Left hindlimb (tissue), 1 donor: ENCODE data around the gene FYB1.

Source experiments
- DNase-seq: peaks from one replicate; pipeline ENCODE4 v3.0.0-alpha.2; 2018

The FYB1 gene

DNA sequence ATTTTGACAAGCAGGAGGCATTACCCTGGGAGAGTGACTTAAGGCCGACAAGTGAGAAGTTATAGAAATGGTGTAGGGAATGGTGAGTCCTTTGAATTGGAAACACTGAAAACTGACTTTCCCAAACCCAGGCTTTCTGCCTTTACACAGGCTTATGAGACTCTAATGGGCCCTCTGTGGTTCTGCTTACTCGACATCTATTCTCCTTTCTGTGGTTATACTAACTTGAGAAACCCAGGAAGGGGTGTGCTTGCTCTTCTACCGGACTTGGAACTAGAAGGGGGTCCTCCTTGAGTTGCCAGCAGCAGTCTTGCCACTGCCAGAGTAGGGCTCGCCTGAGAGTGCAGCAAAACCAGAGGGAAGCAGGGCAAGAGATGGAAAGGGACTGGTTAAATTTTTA, 63.3 kb downstream of the FYB1 start:
- DNase-seq: no peak

DNA sequence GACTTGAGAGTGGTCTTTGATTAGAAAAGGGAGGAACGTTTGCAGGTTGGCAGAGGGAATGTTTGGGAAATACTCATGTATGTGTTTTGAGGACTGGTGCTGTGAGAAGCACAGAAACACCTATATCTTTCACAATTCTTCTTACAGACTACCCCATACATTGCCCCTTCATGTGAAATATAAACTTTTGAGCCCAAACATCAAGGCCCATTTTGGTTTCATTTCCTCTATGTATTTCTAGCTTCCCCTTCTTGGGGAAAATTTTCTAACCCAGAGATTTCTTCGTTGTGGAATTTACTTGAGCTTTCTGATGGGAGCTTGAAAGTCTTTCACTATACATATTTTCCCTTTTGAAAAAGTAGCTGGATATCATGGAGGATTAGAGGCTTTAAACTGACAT, 67.6 kb downstream of the FYB1 start:
- no peak for DNase-seq

DNA sequence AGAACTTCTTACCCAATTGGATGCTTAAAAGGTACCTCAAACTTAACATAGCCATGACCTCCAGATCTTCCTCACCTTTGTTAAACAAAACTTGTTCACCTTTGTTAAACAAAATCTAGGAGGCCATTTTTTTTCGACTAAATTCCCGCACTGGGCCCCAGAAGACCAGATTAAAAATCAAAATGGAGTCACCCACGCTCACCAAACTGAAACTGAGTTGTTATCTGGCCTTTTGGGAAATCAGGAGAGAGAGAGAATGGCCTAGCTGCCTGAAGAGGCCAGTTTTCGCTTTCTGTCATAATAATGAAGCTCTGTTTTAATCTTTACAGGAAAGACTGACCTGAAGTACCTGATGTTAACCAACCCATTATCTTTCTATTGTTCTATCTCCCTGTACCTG, 69.4 kb downstream of the FYB1 start:
- no peak for DNase-seq

DNA sequence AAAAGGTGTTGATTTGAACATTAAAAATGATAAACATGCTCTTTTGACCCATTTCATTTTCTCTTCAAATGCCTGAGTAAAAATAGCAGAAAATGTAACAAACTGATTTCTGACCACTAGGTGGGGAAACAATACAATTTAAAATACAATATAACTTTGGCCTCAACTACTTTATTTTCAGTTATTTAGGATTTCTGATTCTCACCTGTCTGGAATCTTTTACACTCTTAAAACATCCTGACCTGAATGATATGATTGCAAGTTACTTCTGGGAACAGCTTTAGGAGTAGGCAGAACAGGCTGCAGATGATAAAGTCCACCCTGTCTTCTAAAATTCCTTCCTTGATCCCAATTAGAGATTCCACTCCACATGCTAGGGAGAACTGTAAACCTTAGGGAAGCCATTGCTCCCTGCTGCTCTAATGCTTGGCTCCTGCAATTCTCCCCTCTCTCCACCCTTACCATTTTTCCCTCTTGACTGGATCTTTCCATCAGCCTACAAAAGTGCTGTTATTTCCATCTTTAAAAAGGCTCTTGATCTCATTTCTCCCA, 70.3 kb downstream of the FYB1 start:
- DNase-seq: no peak

DNA sequence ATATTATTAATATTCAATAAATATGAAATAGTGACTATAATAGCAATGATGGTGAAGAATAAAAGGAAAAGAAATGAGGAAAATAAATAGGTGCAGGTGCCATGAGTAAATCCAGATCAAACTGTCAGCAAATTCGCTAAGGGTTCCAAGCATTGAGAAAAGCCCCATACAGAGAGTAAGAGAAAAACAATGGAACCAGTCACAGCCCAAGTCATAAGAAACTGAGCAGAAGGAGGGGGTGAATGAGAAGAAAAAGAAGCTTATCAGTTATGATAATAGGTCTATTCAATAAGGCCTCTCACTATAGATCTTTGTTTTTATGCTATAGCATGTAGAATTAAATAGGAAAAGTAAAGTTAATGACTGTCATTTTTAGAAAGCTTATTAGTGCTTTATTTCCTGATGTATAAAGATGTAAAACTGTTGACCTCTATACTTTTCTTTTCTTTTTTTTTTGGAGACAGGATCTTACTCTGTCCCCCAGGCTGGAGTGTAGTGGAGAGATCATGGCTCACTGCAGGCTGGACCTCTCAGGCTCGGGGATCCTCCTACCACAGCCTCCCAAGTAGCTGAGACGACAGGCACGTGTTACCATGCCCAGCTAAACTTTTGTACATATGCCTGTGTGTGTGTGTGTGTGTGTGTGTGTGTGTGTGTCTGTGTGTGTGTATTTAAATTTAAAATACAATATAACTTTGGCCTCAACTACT, 72.4 kb downstream of the FYB1 start:
- DNase-seq: no peak

DNA sequence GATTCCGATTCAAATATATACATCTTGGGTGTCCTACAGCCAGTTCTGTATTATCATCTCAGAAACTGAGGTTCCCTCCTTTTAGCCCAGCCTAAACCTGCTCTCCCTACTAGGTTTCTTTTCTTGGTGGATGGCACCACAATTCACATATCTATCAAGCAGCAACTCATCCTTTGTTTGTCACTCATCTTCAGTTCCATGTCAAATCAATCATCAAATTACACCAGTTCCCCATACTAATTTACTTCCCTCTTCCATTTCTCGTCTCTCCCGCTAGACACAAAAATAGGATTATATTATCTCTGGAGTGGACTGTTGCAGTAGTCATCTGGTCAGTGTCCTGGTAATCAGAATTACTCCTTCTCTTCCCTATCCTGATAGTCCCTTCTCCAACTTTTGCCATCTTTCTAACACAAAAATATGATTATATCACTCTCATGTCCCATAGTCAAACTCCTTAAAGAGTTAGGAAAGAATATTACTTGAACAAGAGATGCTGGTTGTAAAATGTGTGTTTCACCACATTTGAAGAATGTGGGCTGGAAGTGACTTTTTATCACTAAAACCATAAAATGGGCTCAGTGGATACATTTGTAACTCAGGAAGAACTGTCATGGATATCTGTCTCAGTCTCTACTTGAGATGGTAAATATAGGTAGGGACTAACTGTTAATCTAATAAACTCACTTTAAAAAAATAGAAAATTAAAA, 76.1 kb downstream of the FYB1 start:
- DNase-seq: no peak

DNA sequence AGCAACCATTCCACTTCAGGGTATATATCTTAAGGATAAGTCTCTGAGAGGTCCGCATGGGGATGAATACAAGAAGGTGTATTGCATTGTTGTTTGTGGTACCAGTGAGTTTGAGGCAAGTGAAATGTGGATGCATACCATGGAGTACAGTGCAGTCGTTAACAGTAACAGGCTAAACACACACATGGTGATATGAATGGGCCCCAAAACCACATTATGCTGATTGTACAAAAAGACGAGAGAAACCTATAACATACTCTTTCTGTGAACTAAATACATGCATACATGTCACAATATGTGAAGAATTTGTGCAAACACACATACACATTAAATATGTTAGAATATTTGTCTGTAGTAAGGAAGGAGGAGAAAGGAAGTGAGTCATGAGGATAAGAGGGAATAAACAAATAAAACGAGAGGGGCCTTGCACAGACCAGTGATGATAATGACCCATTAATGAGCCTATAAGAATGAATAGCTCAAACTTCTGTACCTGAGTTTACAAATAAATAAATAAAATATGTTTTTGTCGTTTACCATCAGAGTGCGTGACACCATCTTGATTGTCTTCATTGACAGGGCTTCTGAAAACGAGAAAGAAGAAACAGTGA, 78.7 kb downstream of the FYB1 start:
- no peak for DNase-seq

DNA sequence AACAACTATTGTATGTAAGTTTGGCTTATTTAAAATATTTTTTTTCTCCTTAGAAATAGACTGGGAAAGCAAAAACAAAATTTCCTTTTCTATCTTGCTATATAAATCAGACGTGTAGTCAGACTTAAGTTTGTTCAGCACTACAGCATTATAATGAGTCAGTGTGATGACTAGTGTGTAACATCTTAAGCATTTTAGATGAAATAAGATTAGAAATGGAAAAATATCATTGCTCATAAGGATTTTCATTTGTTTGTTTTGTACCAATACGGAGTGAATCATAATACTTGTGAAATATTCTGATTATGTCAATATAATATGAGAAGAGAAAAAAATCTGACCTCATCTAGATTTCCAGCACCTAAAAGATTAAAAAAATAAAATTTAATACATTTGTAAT, 80.5 kb downstream of the FYB1 start:
- DNase-seq: no peak

DNA sequence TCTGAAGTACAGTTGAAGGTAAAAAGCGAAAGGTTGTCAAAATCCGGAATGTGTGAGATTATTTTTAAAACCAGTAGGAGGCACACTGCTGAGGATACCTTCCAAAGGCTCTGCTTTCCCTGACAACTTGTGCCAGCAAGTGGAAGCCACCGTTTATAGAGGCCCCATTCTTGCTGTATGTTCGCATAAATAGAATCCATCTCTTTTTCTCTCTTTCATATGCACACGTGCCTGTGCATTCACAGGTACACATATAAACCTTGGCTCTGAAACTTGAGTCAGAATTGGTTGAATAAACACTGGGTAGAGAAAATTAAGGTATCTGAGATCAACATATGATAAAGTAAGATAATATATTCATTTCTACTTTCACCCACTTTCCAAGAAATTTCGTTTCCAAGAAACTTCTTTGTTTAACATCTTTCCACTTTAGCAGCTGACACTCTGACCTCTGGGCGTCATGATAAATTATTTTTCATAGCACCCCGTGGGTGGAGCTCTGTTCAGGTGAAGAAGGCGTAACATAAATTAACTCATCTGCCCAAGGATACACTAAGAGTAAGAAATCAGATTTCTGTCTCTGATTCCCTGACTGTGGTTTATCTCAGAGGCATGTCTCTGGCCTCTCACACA, 81.4 kb downstream of the FYB1 start:
- no peak for DNase-seq

DNA sequence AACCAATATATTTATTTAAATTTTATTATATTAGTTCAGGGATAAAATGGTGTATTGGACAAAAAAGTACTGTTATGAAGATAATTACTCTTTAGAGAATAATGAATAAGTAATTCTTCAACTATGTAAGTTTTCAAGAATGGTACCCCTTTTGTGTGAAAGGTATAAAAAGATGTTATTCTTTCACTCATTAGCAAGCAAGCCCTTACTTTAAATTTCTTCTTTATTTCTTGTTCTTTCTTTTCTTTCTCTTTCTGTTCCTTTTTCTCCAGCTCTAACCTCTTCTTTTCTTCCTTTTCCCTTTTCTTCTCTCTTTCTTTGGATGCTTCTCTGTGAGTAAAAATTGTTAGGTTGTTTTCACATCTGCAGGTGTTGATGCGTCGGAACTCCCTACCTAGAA, 82.0 kb downstream of the FYB1 start:
- DNase-seq: no peak

DNA sequence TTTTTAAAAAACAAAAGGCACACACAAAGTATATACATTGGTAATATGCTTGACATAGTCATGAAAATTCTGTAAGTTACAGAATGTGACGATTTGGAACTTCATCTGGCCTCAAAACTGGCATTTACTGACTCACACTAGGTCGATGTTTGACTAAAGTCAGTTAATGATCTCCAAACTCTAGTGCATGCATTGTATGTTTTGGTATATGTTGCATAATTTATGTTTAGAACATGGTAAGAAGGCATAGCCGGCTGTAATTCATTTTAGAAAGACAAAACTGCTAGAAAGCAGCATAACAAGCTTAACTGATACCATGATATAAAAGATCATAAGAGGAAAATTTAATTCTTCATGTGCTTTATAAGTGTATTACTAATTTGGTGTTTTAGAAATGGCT, 86.6 kb downstream of the FYB1 start:
- DNase-seq: no peak

DNA sequence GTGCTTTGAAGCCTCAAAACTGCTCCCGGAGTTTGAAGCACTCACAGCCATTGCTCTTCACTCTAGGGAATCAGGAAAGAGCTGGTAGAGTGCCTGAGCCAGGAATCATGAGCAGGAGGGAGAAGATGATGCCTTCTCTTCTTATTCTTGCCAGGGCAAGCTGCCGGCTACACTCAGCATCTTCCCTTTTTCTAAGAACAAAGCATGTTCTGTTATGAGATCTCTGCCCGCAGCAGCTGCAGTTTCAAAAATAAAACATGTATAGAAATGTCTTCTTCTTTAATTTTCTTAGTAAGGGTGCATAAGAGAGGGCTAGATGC, 87.3 kb downstream of the FYB1 start:
- DNase-seq: no peak

DNA sequence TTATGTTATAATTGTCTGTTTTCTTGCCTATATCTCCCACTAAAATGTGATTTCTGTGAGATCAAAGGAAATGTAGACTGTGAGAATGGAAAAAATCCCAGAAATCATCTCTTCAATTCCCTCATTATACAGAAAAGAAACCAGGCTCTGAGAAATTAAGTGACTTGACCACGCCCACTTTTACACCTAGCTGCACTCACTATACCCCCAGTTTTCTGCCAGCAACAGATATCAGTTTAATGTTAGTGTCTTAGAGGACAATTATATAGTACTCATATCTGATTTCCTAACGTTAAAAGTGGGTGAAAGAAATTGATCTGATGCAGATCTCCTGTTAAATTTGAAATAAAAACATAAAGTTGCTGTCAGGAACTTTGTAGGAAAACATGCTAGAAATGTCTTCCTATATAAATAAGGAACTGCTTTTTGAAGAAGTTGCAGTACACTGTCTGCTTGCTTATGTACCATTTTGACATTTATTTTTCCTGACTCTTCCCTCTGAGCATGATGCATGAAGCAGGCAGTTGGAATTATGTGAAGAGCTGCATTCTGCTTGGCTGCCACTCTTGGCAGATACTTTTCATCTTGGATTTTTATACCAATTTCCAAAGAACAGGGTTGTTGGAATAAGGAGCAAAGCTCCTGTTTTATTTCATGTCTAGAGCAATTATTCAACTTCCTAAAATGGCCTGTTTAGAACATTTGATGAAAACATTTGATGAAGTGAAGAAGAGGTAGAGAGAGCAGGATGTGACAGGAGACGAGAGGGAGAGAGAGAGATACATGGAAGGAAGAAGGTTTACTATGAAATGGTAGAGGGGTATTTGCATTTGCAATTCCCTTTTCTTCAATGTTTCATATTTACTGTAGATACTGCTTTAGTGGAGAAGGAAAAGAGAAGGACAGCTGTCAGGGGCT, 87.9 kb downstream of the FYB1 start:
- no peak for DNase-seq

DNA sequence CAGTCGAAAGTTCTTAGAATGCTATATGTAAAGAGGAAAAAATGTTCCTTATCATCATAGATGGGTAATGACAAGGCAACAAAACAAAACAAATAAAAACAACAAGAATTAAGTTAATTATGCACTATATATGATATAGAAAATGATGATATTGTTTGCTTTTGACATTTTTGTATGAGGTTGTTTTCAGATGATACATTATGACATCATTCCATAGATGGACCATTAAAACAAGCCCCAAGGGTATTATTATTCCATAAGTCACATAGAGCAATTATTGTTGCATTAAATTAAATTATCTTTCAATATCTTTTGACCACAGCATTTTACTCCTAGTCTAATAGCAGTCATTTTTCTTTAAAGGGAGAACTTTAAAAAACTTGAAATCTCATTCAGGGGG, 88.6 kb downstream of the FYB1 start:
- DNase-seq: no peak

DNA sequence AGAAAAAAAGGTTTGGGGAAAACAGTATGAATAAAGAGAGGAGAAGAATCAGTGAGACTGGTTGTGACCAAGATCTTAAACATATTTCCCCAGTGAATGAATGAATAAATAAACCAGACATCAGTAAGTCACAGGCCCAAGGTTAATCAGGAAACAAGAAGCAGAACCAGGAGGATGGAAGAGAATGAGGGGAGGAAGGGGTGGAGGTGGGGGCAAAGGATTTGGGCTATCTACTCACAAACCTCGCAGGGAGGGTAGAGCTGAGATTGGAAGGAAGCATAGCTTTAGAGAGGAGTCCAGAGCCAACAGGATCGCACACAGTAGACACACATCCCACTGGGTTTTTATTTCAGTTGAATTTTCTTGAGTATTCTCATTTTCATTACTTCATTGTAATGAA, 97.4 kb downstream of the FYB1 start:
- no peak for DNase-seq

DNA sequence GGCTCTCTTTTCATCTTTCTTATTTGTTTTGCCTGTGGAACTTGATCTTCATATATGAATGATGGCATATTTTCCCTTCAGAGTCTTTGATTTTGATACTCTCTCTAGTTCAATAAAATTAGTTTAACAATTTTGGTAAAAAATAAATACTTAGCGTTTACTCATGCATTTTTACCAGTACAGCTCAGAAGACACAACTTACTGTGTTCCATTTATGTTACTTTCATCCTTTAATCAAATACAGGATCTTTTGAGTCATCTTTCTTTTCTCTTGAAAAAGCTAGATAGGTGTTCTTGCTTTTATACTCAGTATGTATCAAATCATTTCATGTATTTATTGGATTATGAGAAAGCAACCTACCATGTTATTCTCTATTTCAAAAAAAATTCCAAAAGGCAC, 98.0 kb downstream of the FYB1 start:
- no peak for DNase-seq

DNA sequence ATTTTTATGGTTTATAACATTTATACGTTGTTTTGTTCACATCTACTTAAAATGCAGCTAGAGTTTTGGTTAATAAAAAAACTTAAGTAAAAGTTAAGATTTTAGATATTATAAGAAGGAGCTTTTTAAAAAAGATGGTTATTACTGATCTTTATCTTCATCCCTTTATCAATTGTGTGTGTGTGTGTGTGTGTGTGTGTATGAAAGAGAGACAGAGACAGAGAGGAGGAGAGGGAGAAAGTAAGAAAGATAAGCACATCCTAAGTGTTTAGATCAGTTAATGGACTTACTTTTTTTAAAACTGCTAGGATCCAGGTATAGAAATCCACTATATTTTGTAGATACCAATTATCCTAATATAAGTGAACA, 99.3 kb downstream of the FYB1 start:
- DNase-seq: no peak

DNA sequence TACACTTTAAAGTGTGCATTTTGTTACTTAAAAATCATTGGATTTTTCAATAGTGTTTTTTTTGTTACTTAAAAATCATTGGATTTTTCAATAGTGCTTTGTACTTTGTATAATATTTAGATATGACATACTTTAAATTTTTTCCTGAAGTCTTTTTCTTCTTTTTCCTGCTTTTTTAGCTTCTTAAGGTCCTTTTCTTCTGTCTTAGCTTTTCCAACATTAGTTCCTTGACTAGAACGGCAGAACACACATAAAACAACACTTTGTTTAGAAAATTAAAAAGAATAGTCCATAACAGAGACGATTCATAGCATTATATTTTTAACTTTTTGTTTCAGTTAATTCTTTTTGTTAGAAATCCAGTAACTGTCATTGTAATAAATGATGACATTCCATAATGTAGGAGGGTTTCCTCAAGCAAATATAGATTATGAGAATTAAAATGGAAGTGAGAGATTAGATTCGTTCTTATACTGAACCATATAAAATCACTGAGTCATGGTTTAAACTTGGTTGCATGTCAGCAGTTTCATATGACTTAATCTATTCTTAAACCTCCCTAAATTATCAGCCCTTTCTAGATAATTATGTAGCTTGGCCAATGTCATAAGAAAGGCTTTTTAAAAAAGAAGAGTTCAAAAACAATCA, 99.8 kb downstream of the FYB1 start:
- no peak for DNase-seq

DNA sequence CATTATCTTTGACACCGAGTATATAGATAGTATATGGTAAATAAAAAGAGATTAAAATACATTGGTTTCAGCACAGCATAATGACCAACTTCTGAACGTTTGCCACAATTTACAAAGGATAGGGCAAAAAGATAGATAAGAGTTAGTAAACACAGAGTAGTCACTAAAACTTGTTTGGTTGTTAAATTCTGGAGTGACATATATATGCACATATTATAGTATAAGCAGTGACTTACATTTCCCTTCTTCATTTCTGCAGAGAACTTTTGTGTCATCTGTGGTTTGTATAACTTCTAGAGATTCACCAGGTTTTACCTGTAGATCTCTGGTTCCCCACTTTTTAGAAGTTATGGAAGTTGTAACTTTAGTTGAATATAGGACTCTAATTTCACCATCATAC, 100.7 kb downstream of the FYB1 start:
- no peak for DNase-seq

DNA sequence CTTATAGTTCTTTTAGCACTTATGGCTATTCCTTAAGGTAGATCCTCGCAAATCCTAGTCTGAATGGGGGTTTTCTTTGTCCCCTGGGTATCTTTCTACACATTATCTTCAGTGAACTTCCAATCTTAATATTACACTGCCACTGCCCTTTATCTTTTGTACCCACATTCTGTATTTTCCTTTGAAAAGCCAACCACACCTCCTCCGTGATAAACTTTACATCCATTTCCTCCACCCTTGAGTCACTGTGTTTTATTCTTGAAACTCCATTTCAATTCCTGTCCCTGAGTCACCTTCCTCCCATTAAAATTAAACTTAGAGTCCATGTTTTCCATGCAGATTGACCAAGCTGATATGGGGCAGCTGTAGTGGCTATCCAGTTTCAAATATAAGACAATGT, 102.0 kb downstream of the FYB1 start:
- DNase-seq: no peak

DNA sequence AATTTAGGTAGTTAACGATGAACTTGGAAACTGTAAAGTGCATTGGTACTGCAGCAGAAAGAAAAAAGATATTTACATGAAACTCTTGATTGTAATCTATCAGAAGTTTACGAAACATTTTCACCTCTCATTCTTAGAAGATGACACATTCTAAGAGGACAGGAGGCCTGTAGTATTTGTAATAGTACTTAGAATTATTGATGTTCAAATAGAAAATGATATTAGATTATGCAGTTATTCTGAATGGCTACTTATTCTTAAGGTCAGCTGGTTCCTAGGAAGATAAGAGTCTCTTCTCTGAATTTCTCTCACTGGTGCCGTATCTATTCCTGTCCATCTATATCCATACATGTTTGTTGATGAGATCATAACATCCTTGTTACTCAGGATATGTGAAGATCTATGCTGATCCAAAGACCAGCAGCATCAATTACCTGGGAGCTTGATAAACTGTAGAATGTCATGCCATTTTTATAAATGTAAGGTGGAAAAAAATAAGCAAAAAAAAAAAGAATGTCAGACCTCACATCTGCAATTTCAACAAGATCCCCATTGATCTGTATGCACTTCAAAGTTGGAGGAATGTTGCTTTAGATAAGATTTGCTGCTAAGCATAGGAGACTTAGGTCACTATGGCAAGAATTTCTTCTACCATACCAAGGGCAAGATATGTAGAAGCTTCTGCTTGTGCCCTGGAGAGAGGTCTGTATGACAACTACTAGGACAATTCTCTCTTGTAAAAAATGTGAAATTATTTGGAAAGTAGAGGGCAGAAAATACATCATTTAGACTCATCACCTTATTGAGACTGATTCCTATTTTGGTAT, 102.8 kb downstream of the FYB1 start:
- no peak for DNase-seq
